ENCODE results near the gene COA7.

GRCh38 chr1:52679048-52679447, 19.1 kb downstream of the COA7 start:
- TF ChIP-seq ZNF274 (IDR thresholded peaks at IDR 0.05; ENCODE audit: low read depth, low read length), result no peak
- no peak for TF ChIP-seq SUZ12 (IDR thresholded peaks at IDR 0.05; ENCODE audit: extremely low read depth, insufficient read depth, insufficient read length)
- TF ChIP-seq YY1 (IDR thresholded peaks at IDR 0.05; ENCODE audit: insufficient read depth, insufficient read length), result no peak
